ENCODE measurements around the gene TTC8. TPM values are rescaled to one million over a fixed set of nuclear protein-coding genes. Genes with fewer than 3 reads are reported as not detected.

Gene TTC8
- total and polyA plus RNA-seq, 2 donors (not counting 1 experiment from before 2014, with no cell fraction given), result 31.2 to 44.2 TPM

- TF ChIP-seq CTCF (conservative IDR thresholded peaks at IDR 0.05 in 1 of 2, IDR thresholded peaks at IDR 0.05 in 1 of 2; ENCODE audit: low read depth in 1 of 2, low read length in 2 of 2) (no peak), EZH2 (IDR thresholded peaks at IDR 0.05; ENCODE audit: low read length, missing control alignments) (no peak)
- no peaks in the 10 kb centered on the region for H3K79me2 ChIP-seq (ENCODE audit: control insufficient read depth, insufficient read depth, low read length)
- no peak overlapping the region for H3K4me3 ChIP-seq (replicated peaks in 1 of 4; ENCODE audit: control extremely low read depth in 1 of 4, insufficient read depth in 1 of 4, low read depth in 3 of 4, low read length in 4 of 4)
- no peaks in the 10 kb centered on the region for H3K27me3 ChIP-seq (ENCODE audit: control insufficient read depth, insufficient read depth, low read length)
- no peaks in the 10 kb centered on the region for H3K36me3 ChIP-seq (ENCODE audit: control insufficient read depth, insufficient read depth, low read length)
- H3K9ac ChIP-seq (ENCODE audit: insufficient read depth, low read length), result no peak overlapping the region
- no peaks in the 10 kb centered on the region for H4K20me1 ChIP-seq (ENCODE audit: control insufficient read depth, extremely low read depth, insufficient read depth, low read length)
- peak; percentile 63 to 68 for DNase-seq (ENCODE audit: low read depth in 2 of 2)
- no peaks in the 10 kb centered on the region for H3K4me1 ChIP-seq (ENCODE audit: control insufficient read depth, extremely low read depth, insufficient read depth, low read length)
- no peaks in the 10 kb centered on the region for H3K9me3 ChIP-seq (ENCODE audit: control insufficient read depth, insufficient read depth, low read depth, low read length)
- no peak overlapping the region for H3K27ac ChIP-seq (ENCODE audit: insufficient read depth, low read length)
- H3K4me2 ChIP-seq (ENCODE audit: extremely low read depth, insufficient read depth, low read length), result no peak overlapping the region
- H2AFZ ChIP-seq (ENCODE audit: low read length), result no peak overlapping the region
Measured at GRCh38 chr14:88895116-88895515, 70.7 kb downstream of the TTC8 start.

- Histone ChIP-seq H3K79me2 (ENCODE audit: control insufficient read depth, insufficient read depth, low read length) (no peaks in the 10 kb centered on the region), H3K4me2 (ENCODE audit: extremely low read depth, insufficient read depth, low read length) (no peak overlapping the region), H2AFZ (ENCODE audit: low read length) (no peak overlapping the region), H3K27ac (ENCODE audit: insufficient read depth, low read length) (no peak overlapping the region), H3K4me3 (replicated peaks in 1 of 4; ENCODE audit: control extremely low read depth in 1 of 4, insufficient read depth in 1 of 4, low read depth in 3 of 4, low read length in 4 of 4) (no peak overlapping the region), H3K4me1 (ENCODE audit: control insufficient read depth, extremely low read depth, insufficient read depth, low read length) (no peaks in the 10 kb centered on the region), H3K9ac (ENCODE audit: insufficient read depth, low read length) (no peak overlapping the region), H3K27me3 (ENCODE audit: control insufficient read depth, insufficient read depth, low read length) (no peaks in the 10 kb centered on the region), H4K20me1 (ENCODE audit: control insufficient read depth, extremely low read depth, insufficient read depth, low read length) (no peaks in the 10 kb centered on the region), H3K36me3 (ENCODE audit: control insufficient read depth, insufficient read depth, low read length) (no peaks in the 10 kb centered on the region), H3K9me3 (ENCODE audit: control insufficient read depth, insufficient read depth, low read depth, low read length) (no peaks in the 10 kb centered on the region)
- DNase-seq (ENCODE audit: low read depth in 2 of 2), result no peak
- TF ChIP-seq EZH2 (IDR thresholded peaks at IDR 0.05; ENCODE audit: low read length, missing control alignments), result no peak
- TF ChIP-seq CTCF (conservative IDR thresholded peaks at IDR 0.05 in 1 of 2, IDR thresholded peaks at IDR 0.05 in 1 of 2; ENCODE audit: low read depth in 1 of 2, low read length in 2 of 2), result no peak
Measured at GRCh38 chr14:88901189-88901588, 76.7 kb downstream of the TTC8 start.

GRCh38 chr14:88901991-88902390 lies 77.5 kb downstream of the TTC8 start:
- TF ChIP-seq CTCF (conservative IDR thresholded peaks at IDR 0.05 in 1 of 2, IDR thresholded peaks at IDR 0.05 in 1 of 2; ENCODE audit: low read depth in 1 of 2, low read length in 2 of 2), result no peak
- no peak for TF ChIP-seq EZH2 (IDR thresholded peaks at IDR 0.05; ENCODE audit: low read length, missing control alignments)
- Histone ChIP-seq H3K9me3 (ENCODE audit: control insufficient read depth, insufficient read depth, low read depth, low read length) (no peaks in the 10 kb centered on the region), H2AFZ (ENCODE audit: low read length) (no peak overlapping the region), H3K36me3 (ENCODE audit: control insufficient read depth, insufficient read depth, low read length) (no peaks in the 10 kb centered on the region), H3K79me2 (ENCODE audit: control insufficient read depth, insufficient read depth, low read length) (no peaks in the 10 kb centered on the region), H3K27ac (ENCODE audit: insufficient read depth, low read length) (no peak overlapping the region), H4K20me1 (ENCODE audit: control insufficient read depth, extremely low read depth, insufficient read depth, low read length) (no peaks in the 10 kb centered on the region), H3K4me1 (ENCODE audit: control insufficient read depth, extremely low read depth, insufficient read depth, low read length) (no peaks in the 10 kb centered on the region), H3K27me3 (ENCODE audit: control insufficient read depth, insufficient read depth, low read length) (no peaks in the 10 kb centered on the region), H3K4me2 (ENCODE audit: extremely low read depth, insufficient read depth, low read length) (no peak overlapping the region), H3K4me3 (replicated peaks in 1 of 4; ENCODE audit: control extremely low read depth in 1 of 4, insufficient read depth in 1 of 4, low read depth in 3 of 4, low read length in 4 of 4) (no peak overlapping the region), H3K9ac (ENCODE audit: insufficient read depth, low read length) (no peak overlapping the region)
- no peak for DNase-seq (ENCODE audit: low read depth in 2 of 2)
